HG03457 (cell line): ENCODE results near the gene AP1M2.
"Not testable (repeated sequence)": the region's sequence is repeated elsewhere in the genome, so short reads cannot be mapped to it uniquely, and the experiment has no call there.

Experiments used
- ATAC-seq: cut with Tn5 transposase; IDR thresholded peaks from one replicate; pipeline ENCODE4 v1.9.1; 2021; ENCODE audit warnings: moderate number of reproducible peaks; ENCODE audit not compliant: unreplicated experiment

AP1M2 gene

GRCh38 chr19:10565567-10566407 lies 21.3 kb downstream of the AP1M2 start, which contains the start of gene KRI1:
Gene KRI1 (minus strand): TSS chr19:10566010. CDS start chr19:10565999, 11 bp downstream.
- peak; percentile 29 for ATAC-seq

GRCh38 chr19:10565028-10565566 lies 22.0 kb downstream of the AP1M2 start:
- ATAC-seq = no peak

DNA sequence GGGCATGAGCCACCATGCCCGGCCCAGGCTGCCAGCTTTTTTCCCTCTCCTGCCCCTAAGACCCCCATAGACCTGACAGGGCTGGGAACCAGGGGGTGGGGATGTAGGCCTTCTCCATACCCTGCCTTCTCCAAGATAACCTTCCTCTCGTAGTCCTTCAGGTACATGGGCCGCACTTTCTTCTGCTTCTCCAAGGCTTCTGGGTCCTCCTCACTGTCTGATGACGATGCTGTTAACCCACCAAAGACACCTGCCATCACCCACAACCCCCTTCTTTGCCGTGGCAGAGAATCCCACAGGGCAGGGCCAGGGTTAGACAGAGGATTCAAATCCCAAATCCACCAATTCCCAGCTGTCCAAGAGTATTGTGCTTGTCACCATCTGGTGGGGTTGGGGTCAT lies 24.5 kb downstream of the AP1M2 start:
- no peak for ATAC-seq

- no peak for ATAC-seq
Observed at GRCh38 chr19:10560154-10560553, 27.0 kb downstream of the AP1M2 start.

- no peak for ATAC-seq
Observed at GRCh38 chr19:10557603-10558197, 29.4 kb downstream of the AP1M2 start.

GRCh38 chr19:10555610-10555973 lies 31.5 kb downstream of the AP1M2 start:
- ATAC-seq = no peak

- no peak for ATAC-seq
Observed at GRCh38 chr19:10554760-10555609, 32.1 kb downstream of the AP1M2 start.

- peak; percentile 48 for ATAC-seq
Observed at GRCh38 chr19:10553943-10554381, 33.1 kb downstream of the AP1M2 start.

- no peak for ATAC-seq
Observed at GRCh38 chr19:10553087-10553667, 33.9 kb downstream of the AP1M2 start.

DNA sequence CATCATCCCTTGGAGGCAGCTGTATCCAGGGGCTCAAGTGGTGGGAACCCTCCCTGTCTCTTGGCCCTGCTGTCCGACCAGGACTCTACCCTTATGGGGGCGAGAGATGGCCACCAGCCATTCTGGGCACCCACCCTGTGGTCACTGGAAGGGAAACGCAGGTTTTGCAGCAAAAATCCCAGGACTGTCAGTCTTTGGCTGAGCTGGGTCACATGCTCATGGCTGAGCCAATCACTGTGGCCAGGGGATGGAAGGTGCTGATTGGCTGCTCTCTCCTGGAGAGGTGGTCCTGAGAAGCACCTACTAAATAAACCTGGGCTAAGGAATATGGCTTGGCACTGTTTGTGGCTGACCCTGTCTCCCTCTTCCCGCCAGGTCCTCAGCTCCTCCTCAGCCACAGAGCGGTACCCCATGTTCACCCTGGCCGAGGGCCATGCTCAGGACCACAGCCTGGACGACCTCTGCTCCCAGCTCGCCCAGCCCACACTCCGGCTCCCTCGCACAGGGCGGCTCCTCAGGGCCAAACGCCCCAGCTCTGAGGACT lies 34.5 kb downstream of the AP1M2 start:
- ATAC-seq = no peak

DNA sequence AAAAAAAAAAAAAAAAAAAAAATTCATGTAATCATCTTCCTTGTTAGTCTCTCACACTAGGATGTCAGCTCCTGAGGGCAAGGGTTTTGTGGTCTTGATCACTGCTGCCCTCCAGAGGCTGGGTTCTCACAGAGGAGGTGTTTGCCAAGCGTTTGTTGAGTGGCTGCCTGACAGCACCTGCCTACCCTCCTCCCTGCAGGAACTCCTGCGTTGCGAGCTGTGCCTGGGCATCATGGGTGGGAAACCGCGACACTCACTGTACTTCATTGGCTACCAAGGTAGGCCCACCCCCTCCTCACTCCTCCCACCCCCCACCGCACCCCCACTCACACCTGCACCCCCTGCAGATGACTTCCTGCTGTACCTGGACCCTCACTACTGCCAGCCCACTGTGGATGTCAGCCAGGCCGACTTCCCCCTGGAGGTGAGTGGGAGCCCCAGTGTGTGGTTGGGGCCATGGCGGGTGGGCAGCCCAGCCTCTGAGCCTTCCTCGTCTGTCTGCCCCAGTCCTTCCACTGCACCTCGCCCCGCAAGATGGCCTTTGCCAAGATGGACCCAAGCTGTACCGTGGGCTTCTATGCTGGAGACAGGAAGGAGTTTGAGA lies 35.3 kb downstream of the AP1M2 start:
- no peak for ATAC-seq

GRCh38 chr19:10551006-10551405 lies 36.1 kb downstream of the AP1M2 start:
- ATAC-seq = not testable (repeated sequence)

- no peak for ATAC-seq
Observed at GRCh38 chr19:10550336-10550735, 36.8 kb downstream of the AP1M2 start.

DNA sequence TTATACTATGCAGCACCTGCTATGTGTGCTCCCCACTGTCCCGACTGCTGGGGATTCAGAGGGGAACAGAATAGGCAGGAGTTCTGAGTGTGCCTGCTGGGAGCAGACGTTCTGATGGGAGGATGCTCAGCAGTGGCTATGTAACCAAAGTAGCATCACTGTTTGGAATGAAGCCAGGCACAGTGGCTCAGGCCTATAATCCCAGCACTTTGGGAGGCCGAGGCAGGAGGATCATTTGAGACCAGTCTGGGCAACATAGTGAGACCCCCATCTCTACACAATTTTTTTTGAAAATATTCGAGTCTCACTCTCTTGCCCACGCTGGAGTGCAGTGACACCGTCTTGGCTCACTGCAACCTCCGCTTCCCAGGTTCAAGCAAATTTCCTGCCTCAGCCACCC lies 37.4 kb downstream of the AP1M2 start:
- ATAC-seq = no peak

DNA sequence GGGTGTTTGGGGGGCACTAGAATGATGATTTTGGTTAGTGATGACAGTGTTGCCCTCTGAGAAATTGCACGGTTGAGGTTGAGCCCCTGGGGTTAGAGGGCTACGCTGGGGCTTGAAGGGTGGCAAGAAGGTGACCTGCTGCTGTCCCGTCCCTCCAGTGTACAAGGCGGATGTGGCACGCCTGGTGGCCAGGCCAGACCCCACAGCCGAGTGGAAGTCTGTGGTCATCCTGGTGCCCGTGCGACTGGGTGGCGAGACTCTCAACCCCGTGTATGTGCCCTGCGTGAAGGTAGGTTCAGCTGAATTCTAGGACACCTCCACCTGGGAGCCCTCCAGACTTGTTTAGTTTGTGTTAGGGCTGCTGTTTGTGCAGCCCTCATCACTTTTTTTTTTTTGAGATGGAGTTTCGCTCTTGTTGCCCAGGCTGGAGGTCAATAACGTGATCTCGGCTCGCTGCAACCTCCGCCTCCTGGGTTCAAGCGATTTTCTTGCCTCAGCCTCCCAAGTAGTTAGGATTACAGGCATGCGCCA lies 38.3 kb downstream of the AP1M2 start:
- no peak for ATAC-seq

GRCh38 chr19:10546817-10547216 lies 40.3 kb downstream of the AP1M2 start:
- ATAC-seq = no peak

GRCh38 chr19:10544753-10545251 lies 42.3 kb downstream of the AP1M2 start:
- ATAC-seq = no peak

DNA sequence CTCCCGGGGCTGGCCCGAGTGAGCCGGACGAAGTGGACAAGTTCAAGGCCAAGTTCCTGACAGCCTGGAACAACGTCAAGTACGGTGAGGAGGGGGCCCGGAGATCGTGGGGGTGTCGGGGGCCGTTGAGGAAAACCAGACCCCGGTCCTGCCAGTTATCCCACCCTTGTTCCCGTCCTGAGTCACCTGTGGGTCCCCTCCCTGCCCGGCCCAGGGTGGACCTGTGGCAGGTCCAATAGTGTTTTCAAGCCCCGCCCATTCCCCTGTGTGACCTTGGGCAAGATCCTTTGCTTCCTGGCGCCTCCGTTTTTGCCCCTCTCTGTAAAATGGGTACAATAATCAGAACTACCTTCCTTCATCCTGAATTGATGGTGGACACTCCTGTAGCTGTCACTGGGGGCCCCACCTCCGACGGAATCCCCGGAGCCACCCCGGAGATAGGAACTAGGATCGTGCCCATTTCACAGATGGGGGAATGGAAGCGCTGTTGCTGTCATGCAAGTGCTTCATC lies 42.8 kb downstream of the AP1M2 start:
- ATAC-seq = no peak

DNA sequence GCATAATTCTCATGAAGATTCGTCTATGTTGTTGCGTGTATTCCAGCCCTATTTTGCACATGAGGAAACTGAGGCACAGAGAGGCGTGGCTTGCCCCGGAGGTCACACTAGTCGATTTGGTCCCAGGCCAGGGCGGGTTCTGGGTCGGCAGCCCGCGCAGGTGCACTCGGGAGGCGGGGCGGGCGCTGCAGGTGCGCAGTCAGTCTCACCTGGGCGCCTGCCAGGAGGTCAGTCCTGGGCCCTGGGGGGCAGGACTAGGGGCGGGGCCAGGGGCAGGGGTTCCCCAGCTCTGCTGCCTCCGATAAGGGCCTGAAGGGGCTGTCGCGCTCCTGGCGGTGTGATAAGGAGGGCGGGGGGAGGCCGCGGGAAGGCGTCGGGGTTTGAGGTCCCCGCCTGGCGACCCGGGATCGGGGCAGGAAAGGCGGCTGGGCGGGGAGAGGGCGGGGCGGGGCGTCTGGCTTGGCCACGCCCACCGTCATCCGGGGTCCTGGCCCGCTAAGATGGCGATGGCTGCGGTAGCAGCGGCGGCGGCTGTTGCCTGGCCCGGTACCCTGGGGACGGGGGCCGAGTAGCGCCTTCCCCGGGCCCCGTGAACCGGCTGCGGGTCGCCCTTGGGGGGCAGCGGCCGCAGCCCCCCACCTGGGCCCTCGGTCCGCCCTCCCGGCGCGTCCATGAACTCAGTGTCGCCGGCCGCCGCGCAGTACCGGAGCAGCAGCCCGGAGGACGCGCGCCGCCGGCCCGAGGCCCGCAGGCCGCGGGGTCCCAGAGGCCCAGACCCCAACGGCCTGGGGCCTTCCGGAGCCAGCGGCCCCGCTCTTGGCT lies 43.5 kb downstream of the AP1M2 start, which contains the start of gene ATG4D:
ATG4D (plus strand) TSS at position 485 of the 822 bp plus-strand sequence; CDS start at position 672, 187 bp downstream.
- ATAC-seq = no peak
